HG03342 (cell line): ENCODE measurements around the gene DCAF5.

ENCODE experiments used
- ATAC-seq: cut with Tn5 transposase; IDR thresholded peaks from one replicate; pipeline ENCODE4 v1.9.1; 2021; ENCODE audit warnings: mild to moderate bottlenecking, moderate library complexity; ENCODE audit not compliant: unreplicated experiment

Gene DCAF5

DNA sequence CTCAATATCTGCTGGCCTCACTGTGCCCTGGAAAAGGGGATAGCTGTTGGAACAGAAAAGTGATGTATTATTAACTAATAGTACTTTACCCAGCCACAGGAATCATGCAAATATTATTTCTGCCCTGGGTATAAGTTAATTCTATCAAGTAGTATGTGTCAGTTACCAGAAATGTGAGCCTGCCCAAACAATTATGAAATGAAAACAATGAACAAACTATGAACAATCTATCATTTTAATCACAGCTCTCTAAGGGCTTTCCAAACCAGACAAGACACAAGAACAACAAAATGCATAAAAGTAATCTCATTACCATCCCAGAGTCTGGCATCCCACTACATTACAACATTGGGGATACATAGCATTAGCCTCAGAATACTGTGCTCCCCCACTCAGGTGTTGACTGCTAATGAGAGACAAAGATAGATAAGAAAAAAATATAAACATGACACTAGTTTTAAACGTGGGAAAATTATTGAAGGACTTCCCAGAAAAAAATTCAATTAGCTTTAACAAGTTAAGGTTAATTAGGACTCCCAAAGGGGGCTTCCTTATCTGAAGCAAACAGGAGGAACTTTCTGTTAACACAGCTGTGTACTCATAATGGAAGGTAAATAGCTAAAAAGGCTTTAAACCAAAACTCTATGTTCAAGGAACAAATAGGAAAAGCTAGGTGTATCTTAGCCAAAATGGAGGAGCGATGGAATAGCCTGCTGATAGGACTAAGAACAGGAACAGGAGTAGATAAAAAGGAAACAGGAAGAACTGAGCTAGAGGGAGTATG lies 3.3 kb downstream of the DCAF5 start:
- no peak for ATAC-seq

- no peak for ATAC-seq
Observed at GRCh38 chr14:69142101-69142500, 10.8 kb downstream of the DCAF5 start.

- no peak for ATAC-seq
Observed at GRCh38 chr14:69141550-69141949, 11.4 kb downstream of the DCAF5 start.

DNA sequence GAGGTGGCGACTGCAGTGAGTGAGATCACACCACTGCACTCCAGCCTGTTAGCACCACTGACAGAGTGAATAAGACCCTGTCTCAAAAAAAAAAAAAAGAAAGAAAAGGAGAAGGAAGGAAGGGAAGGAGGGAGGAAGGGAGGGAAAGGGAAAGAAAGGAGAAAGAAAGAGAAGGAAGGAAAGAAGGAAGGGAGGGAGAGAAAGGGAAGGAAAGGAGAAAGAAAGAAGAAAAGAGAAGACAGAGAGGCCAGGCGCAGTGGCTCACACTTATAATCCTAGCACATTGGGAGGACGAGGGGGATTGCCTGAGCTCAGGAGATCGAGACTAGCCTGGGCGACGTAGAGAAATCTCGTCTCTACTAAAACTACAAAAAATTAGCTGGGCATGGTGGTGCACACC lies 13.2 kb downstream of the DCAF5 start:
- no peak for ATAC-seq

DNA sequence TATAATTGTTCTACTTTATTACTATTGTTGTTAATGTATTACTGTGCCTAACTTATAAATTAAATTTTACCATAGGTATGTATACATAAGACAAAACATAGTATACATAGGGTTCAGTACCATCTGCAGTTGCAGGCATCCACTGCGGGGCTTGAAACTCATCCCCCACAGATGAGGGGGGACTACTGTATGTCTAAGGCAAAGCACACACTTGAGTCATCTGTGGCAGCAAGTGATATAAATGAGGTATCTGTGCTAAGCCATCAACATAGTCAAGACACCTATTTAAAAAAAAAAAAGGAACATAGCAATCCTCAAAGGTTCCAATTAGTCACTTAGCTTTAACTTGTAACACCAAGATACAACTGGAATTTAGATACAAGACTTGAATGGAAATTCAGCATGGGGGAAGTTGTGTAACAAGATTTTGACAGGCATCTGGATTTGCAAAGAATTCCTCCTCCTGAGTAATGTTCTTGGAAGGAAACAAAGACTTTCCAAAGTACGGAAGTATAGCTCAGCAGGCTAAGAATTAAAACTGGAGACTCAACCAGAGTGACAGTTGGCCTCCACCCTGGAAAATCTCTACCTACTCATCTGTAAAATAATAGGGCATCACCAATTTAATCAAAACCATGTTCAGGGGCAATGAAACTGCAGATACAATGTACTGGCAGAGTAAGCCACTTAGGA lies 14.9 kb downstream of the DCAF5 start:
- no peak for ATAC-seq

- no peak for ATAC-seq
Observed at GRCh38 chr14:69137416-69137815, 15.5 kb downstream of the DCAF5 start.

- no peak for ATAC-seq
Observed at GRCh38 chr14:69135133-69135532, 17.8 kb downstream of the DCAF5 start.

DNA sequence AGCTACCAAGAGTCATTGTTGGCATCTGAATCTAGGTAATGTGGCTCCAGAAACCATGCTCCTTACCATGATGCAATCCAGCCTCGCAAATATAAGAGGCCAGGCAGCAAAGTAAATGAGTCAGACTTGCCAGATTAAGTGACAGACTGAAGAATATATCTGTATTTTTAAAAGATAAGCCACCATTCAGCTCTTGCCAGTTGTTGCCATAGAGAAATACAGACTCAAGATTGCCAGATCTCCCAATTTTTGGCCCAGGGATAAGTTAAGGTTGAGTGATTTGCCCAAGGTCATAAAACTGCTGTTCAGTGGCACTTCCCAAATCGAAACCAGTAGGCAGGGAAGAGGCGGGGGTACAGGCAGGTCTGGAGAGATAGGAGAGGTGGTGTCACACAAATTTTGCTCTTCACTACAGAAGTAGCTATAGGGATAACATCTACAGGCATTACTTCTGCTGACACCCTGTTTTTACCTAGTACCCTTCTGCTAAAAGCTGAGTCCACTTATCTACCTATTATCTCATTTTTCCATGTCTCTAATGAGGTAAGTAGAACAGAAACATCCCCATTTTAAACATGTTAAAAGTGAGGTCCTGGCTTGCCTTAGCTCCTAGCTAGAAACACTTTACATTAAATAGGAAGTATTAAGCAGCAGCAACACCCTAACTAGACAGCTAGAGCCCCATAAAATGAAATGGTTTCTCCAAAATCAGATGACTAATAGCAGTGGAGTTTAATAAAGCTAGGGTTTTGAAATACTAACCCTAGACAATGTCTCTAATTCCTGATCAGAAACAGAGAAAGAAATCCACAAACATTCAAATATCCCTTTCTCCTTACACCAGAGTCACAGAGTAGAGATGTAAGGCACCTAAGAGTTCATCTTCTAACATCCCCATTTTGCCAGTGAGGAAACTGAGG lies 19.5 kb downstream of the DCAF5 start:
- ATAC-seq: no peak

GRCh38 chr14:69132513-69133181 lies 20.3 kb downstream of the DCAF5 start:
- no peak for ATAC-seq

GRCh38 chr14:69131176-69131575 lies 21.7 kb downstream of the DCAF5 start:
- no peak for ATAC-seq

DNA sequence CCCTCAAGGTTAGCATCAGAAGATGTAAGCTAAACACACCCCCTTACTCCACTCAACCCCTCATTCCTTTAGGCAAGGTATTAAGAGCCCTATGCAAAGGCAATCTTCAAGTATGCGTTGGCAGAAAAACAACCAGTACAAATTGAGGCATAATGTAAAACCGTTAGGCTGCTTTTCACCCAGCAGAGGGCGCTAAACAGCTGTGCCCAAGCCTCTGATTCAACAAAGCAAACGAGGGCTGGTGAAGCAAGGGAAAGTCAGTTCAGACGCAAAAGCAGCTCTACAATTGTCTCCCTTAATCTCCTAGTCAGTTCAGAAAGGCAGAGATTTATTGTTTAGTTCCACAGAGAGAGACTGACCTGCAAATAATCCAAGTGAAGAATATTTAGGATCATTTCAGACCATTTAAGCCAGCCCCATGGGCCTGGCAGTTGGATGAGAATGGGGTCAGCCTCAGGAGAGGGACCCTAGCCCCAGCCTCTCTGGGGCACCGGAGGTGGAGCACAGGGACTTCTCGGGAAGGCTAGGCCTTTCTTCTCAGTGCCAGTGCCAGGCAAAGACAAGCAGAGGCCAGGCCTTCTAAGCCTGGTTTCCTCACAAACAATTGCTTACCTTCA lies 23.5 kb downstream of the DCAF5 start:
- ATAC-seq: no peak

DNA sequence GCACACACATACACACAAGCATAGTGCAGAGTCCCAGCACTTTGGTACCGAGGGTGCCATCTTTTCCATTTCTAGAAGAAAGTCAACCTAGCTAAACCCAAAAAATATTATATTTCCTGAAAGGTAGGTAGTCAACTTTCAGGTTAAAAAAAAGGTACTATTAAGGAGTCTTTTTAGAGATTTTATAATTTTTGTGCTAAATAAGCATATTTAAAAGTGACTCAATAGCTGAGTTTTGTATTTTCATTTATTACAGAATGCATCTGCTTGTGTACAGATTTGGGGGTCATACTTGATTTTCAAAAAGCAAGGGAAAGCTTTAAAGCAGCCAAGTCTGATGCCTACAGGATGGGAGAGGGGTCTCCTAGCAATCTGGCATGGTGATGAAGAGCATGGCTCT lies 34.6 kb downstream of the DCAF5 start:
- no peak for ATAC-seq

DNA sequence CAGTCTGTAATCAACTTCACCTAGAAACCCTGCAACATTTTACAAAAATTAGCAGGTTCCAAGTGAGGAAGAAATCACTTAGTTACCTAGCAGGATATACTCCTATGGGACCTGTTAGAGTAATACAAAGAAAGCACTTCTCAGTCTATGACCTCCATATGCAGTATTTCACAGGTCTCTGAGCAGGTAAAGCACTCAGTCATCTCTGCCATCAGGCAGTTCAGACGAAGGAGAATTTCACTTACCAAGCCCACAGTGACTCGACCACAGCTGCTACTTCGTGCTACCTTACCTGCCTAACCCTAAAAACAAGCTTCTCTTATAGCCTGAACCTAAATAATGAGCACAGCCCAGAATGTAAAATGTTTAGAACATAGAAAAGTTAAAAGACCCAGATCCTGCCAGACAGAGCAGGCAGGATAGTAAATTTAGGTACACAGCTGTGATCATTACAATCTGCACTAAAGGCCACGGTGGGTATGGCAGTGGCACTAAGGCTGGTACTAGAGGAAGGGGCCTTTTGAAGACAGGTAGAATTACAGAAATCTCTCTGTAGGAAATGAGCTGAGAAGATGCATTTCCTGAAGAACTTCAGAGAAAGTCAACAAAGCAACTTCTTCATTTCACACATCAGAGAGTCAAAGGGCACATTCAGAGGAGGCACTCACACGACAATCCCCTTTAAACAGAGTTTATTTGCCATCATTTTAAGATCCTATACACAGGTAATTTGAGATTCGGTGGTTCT lies 35.7 kb downstream of the DCAF5 start:
- ATAC-seq: no peak

- no peak for ATAC-seq
Observed at GRCh38 chr14:69115407-69116185, 37.3 kb downstream of the DCAF5 start.

DNA sequence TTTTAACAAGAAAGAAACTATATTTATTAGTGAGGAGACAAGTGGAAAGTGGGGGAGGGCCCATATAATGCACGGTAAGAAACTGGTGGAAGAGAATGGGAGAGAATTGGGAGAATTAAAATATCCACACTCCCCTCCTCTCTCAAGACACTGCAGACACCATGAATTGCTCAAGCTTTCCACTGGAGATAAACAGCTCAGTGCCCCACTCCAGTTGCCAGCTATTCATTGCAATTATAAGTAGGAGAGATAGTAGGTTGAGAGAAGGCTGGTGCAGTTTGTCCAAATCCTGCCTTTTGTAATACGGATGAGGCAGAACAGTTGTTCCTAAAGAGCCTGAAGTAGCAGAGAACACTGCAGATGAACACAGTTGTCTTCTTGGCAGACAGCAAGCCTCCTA lies 38.2 kb downstream of the DCAF5 start:
- no peak for ATAC-seq

DNA sequence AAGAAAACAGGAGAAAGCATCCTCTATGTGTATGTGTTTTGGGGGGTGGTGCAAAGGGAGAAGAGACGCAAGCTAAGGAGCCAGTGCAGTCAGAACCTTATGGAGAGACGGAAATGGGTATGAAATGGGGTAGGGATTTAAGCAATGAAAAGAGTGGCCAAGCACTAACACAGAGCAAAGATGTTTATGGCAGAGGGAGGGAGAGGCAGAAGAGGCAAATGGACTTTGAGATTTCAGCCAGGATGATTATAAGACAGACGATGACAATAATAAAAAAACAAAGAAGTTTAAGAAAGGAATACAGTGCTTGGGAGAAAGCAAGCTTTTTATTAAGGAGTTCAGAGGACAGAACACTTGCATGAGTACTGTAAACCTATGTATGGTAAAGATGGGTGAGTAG lies 44.6 kb downstream of the DCAF5 start:
- ATAC-seq: no peak

GRCh38 chr14:69107407-69108003 lies 45.4 kb downstream of the DCAF5 start:
- no peak for ATAC-seq

DNA sequence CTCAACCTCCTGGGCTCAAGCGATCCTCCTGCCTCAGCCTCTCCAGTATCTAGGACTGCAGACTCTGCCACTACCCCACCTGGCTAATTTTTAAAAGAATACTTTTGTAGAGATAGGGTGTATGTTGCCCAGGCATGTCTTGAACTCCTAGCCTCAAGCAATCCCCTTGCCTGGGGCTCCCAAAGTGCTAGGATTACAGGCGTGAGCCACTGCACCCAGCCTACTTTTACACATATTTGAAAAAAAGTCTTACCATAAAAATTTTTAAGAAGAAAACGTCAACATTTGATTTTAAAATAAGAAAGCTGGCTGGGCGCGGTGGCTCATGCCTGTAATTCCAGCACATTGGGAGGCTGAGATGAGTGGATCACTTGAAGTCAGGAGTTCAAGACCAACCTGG lies 46.5 kb downstream of the DCAF5 start:
- ATAC-seq: no peak

GRCh38 chr14:69105326-69105725 lies 47.6 kb downstream of the DCAF5 start:
- no peak for ATAC-seq
